SK-N-DZ (cell line): ENCODE data around the gene ETS1.

ENCODE experiments used
- DNase-seq: peaks from one replicate; pipeline ENCODE4 v3.0.0-alpha.2; 2015; ENCODE audit warnings: low spot score

ETS1 gene

DNA sequence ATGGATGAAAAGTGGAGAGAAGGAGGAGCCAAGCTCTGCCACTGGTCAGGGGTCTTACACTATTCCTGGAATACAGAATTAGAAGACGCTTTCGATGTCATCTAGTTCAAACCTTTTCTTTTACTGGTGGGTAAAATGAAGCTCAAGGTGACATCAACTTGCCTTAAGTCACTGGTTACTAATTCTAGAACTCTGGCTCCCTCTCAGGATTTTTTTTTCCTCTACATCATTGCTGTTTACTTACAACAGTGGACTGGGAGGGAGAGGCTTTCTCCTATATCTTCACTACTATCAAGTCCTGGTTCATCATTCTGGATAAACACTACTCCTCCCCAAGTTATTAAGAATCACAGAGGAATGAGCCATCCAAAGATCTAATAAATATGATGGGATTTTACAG lies 82.9 kb downstream of the ETS1 start:
- no peak for DNase-seq

DNA sequence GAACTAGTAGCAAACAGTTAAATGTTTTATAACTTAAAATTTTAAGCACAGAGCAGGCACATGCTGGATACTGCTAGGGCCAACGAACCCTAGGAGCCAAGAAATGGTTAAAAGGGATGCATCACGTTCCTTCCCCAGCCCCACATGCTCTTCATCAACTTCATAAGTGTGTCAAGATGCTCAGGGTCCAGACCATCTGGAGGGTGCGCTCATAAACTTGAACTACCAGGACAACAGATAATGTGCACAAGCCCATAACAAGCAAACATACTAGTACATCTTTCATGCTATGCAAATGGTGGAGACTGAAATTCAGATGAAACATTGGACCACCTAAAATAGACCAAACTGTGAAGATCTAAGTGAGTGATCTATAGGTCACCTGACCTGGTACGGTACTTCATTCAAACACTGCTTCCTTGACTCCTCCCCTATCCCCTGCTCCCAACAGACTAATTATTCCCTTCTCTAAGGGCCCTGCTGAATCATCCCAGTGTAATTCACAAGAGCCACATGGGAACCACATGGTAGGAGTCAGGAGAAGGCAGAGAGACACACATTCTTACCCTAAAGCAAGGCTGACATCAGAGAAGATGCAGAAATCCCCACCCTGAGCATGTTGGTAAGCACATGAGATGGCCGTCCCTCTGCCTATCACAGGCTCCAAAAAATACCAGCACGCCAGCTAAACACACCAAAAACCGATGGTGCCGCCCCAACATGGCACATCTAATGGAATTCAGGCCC lies 83.9 kb downstream of the ETS1 start:
- DNase-seq, result no peak

- DNase-seq, result no peak
Measured at GRCh38 chr11:128502726-128503125, 84.6 kb downstream of the ETS1 start.

DNA sequence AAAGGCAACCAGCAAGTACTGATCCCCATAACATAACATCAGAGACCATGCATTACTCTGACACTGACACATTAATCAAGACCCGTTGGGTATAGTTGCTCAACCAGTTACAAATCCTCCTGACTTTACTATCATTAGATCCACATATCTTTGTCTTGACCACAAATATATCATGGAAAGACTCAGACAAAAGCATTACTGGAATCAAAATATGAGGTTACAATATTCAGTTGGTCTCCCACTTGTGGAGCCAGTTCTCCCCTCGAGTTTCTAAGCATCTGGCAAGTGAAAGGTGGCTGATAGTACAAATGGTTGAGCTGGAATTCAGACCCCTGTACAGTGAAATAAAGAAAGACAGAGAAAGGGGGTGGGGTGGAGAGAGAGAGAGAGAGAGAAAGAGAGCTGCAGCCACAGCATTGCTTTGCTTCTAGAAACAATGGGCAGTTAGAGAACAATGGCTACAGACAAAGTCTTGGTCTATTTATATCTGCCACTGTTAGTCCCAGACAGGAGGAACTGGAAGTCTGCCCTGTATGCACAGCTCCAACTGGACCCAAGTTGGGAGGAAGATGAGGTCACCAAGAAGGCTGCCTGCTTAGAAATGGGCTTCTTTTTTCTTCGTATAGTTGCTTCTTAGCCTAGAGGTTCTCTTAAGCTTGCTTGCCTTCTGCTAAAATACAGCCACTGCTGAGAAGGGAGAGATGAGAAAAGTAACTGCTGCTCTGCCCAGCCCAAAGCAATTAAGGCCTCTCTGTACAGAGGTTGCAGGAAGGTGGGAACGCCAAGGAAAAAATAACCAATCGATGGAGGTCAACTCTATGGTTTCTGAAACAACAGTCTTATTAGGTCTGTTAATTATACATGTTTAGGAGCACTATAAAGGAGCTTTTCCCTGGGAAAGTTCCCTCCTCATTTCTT lies 85.5 kb downstream of the ETS1 start:
- DNase-seq, result no peak

DNA sequence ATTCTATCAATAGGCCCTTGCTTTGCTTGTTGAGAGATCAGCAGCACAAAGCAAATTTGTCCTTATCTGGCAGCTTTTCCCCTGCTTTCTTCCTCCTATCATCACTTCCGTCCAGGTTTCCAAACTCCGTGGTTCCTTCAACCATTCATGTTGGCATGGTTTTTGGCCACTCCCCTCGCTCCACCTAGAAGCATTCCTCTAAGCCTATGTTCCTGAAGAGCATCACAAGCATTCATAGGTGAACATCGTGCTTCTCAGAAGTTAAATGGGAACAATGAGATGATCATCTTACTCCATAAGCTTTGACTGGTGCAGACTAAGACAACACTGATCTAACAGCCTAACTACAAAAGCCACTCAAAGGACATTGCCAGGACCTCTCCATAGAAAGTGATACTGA lies 86.3 kb downstream of the ETS1 start:
- DNase-seq, result no peak

GRCh38 chr11:128500493-128500892 lies 86.9 kb downstream of the ETS1 start:
- no peak for DNase-seq

DNA sequence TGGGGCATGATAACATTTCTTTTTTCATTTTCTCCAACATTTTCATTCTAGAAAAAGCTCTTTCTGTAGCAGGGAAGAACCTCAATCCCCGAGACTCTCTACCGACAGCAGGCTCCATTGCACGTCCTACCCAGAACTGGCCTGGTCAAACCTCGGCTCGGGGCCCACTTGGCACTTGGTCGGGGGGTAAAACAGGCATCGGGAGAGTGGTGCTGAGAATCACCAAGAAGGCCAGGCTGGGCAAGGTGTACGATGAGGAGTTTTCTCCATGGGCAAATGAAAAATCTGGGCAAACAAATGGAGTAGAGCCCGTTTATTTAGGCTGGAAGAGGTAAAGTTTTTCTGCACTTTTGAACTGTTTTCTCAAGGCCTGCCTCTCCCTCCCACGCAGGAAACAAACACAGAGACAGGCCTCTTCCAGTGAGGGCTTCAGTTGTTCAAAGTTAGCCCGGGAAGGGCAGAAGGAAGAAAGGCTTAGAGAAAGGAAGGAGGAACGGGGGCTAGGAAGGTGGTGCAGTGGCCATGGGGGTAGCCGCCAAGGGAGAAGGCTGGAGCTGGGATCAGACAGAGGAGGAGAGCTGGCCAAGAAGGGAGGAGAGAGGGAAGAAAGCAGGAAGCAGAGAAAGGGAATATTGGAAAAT lies 87.6 kb downstream of the ETS1 start:
- DNase-seq, result no peak

- DNase-seq, result no peak
Measured at GRCh38 chr11:128498721-128499245, 88.6 kb downstream of the ETS1 start.

DNA sequence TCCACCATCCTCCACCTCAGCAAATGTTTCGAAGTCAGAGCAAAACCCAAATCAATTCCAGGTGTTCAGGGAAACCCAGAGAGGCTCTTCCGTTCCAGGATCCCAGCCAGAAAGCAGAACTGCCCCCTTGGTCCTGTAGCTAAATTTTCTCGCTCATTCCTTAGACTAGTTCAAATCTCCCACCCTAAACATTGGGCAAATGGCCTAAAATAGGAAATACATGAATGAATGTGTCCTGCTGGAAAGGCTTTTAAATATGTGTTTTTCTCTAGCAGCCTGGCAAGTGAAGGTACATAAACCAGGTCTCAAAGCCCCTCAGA lies 89.6 kb downstream of the ETS1 start:
- DNase-seq, result no peak

DNA sequence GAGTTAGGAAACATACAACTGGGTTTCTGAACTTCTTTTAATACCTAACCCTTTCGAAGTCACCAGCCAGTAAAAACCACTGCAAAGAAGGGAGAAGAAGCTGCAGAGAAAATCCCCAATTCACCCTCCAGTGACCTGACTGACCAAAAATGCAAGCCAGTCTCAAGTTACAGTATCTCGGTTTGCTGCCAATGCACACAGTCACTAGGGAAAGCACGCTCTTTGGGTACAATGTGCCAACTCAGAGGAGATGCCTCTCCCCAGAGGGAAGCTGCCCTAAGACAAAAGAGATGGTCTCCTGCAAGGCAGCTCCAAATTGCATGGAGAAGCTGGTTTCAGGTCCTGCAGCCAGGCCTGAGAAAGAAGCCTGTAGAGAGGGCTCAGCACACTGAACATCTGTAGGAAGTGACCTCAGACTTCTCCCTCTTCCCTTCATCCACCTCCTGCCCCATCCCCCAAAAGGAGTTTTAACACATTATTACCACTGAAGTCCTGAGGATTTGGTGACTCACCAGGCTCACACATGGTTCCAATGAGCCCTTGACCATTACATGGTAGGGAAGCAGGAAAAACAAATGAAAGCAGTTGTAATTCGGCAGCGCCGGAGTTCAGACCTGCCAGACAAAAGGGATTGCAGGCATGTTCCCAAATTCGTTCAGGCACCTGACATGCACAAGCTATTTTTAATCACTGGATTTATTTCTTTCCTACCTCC lies 90.1 kb downstream of the ETS1 start:
- no peak for DNase-seq

- DNase-seq, result no peak
Measured at GRCh38 chr11:128496692-128497060, 90.7 kb downstream of the ETS1 start.

GRCh38 chr11:128496249-128496648 lies 91.1 kb downstream of the ETS1 start:
- no peak for DNase-seq

DNA sequence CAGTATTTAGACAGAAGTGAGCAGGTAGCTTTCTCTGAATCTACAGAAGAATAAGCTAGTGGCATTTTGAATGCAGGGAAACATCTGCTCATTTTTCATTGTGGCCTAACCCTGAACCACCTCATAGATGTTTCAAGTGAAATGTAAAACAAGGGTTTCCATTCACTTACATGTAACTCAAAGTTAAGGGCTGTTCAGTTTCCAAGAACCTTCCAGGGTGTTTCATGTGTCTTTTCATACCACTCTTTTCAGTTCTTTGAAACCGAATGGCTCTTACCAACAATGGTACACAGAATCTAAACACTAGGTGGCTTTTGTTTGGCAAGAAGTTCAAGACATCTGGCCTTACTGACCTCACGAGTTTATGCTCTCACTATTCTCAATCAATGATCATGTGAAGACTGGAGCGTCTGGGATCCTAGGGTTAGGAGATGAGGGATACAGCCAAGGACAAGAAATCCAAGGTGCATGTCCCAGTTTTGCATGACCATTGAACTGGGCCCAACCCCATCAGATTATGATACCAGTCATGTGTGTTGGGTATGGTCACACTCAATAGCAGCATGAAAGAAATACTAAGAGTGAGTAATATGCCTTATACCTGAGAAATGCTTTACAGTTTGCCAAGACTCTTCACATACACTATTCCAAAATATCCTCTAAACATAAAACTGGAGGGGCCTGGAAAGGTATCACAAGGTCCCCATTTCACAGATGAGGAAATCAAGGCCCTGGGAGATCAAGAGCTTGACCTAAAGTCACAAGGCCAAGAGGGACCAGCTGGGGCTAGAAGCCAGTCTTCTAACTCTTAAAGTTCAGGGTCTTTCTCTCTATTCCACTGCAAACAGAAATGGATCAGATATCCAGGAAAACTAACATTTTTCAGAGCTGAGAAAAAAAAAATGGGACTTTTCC lies 92.7 kb downstream of the ETS1 start:
- DNase-seq, result no peak

- no peak for DNase-seq
Measured at GRCh38 chr11:128493570-128493965, 93.8 kb downstream of the ETS1 start.

DNA sequence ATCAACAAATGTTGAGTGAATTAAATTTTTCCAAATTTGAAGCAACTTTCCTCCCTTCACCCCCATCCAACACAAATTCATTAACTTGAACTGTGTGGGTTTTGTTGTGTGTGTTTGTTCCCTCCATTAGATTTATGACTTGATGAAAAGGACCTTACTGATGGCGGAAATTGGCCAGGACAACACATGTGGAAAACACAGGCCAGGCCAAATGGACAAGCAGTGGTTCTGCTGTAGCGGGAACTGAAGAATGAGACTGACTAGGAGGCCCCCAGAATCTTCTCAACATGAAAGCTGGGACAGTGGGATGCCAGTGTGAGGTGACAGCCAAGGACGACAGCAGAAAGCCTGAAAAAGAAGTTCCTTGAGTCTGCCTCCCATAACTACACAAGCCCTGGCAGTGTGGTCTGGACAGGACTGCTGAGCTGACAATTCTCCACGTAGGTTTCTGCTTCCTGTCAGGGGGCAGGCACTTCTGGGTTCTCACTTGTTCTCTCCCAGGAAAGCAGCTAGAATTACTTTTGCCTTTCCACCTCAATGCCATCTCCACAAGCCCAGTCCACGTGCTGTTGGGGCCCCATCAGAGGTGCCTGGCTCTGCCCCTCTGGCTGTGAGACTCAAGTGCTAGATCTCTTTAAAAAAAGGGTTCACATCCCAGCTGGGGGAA lies 94.3 kb downstream of the ETS1 start:
- no peak for DNase-seq

GRCh38 chr11:128492461-128492860 lies 94.9 kb downstream of the ETS1 start:
- DNase-seq, result no peak

DNA sequence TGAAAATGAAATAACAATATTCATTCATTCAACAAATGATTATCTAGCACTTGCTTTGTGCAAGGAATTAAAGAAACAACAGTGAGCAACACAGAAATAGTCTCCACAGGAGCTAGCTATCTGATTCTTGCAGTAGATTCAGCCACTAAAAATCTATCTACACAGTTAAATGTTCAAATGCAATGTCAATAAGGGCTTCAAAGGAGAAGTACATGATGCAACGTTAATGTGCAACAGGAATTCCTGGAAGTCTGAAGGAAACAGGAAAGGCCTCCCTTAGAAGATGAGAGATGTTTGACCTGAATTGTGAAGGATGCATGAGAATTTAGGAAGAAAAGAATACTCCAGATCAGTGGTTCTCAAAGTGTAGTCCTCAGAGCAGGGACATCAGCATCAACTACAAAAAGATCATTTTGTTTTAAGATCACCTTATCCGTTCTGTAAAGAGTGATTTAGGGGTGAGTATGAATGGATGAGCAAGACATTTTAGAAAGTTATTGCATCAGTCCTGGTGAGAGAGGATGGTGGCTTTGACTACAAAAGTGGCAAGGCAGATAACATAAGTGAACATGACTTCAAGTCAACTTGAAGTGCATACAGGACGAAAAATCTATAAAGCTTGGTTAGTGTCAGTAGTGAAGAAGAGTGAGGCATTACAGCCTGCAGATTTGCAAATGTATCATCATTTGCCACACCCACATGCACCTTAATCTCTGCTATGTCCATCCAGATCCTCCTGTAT lies 96.0 kb downstream of the ETS1 start:
- no peak for DNase-seq

DNA sequence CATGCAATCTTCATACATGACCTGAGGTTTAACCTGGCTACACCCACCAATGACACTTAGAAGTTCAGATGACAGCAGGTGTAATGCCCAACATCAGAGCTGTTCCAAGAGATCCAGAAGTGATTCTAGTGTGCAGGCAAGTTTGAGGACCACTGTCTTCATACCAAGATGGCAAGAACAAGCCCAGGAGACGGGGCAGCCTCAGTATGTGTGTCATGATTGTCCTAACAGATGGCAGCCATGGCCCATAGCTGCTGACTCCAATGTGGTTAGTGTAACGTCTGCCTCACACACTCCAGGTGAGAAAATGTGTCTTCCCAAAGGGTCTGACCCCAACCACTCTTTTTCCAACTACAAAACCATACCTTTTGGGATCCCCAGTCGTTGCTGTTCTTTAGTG lies 97.3 kb downstream of the ETS1 start:
- DNase-seq, result no peak

GRCh38 chr11:128488471-128488870 lies 98.9 kb downstream of the ETS1 start:
- DNase-seq, result no peak
